ENCODE measurements around the gene PLA2G4B.
A peak's percentile ranks its signal among the peaks of the same experiment; 100 is the strongest.

Gene PLA2G4B

GRCh38 chr15:41838400-41838897, at the start of gene PLA2G4B:
Gene PLA2G4B (plus strand): TSS chr15:41838847. CDS start chr15:41838914, 67 bp downstream.
- no peak for DNase-seq

GRCh38 chr15:41789236-41789635, 49.4 kb upstream of the PLA2G4B start:
- peak in 1 of 51 donors; percentile 14 for DNase-seq

- no peak for DNase-seq
Measured at GRCh38 chr15:41789662-41790061, 49.0 kb upstream of the PLA2G4B start.

GRCh38 chr15:41790169-41790568, 48.5 kb upstream of the PLA2G4B start:
- no peak for DNase-seq

- no peak for DNase-seq
Measured at GRCh38 chr15:41790756-41791546, 47.7 kb upstream of the PLA2G4B start.

- no peak for DNase-seq
Measured at GRCh38 chr15:41791547-41791937, 47.1 kb upstream of the PLA2G4B start.

- no peak for DNase-seq
Measured at GRCh38 chr15:41792000-41792637, 46.5 kb upstream of the PLA2G4B start.

GRCh38 chr15:41794081-41794480, 44.6 kb upstream of the PLA2G4B start:
- DNase-seq, result no peak

- peak in 1 of 51 donors; percentile 29 for DNase-seq
Measured at GRCh38 chr15:41795996-41796856, 42.4 kb upstream of the PLA2G4B start.

GRCh38 chr15:41797201-41797944, 41.3 kb upstream of the PLA2G4B start:
- no peak for DNase-seq

GRCh38 chr15:41798607-41799487, 39.8 kb upstream of the PLA2G4B start:
- DNase-seq, result no peak

GRCh38 chr15:41799488-41799805, 39.2 kb upstream of the PLA2G4B start:
- no peak for DNase-seq

GRCh38 chr15:41801185-41801584, 37.5 kb upstream of the PLA2G4B start:
- DNase-seq, result no peak

- DNase-seq, result no peak
Measured at GRCh38 chr15:41801850-41802455, 36.7 kb upstream of the PLA2G4B start.

GRCh38 chr15:41804361-41804760, 34.3 kb upstream of the PLA2G4B start:
- no peak for DNase-seq

GRCh38 chr15:41804916-41805666, 33.6 kb upstream of the PLA2G4B start:
- peak in 1 of 51 donors; percentile 17 for DNase-seq

- no peak for DNase-seq
Measured at GRCh38 chr15:41805711-41806110, 32.9 kb upstream of the PLA2G4B start.

GRCh38 chr15:41806291-41807181, 32.1 kb upstream of the PLA2G4B start:
- no peak for DNase-seq

All from hypothalamus (tissue), 51 donors.